EL (cell line): ENCODE results near the gene DEDD.

ENCODE experiments used
- DNase-seq: peaks from one replicate; pipeline ENCODE4 v3.0.0-alpha.2; 2016

Gene DEDD

GRCh38 chr1:161162806-161163205 is 30.3 kb upstream of the DEDD start:
- DNase-seq = no peak

- no peak for DNase-seq
Observed at GRCh38 chr1:161162052-161162451, 29.6 kb upstream of the DEDD start.

- DNase-seq = no peak
Observed at GRCh38 chr1:161161652-161162051, 29.2 kb upstream of the DEDD start.

- no peak for DNase-seq
Observed at GRCh38 chr1:161160671-161161145, 28.2 kb upstream of the DEDD start.

- DNase-seq = no peak
Observed at GRCh38 chr1:161159913-161160243, 27.4 kb upstream of the DEDD start.

GRCh38 chr1:161159087-161159912 is 26.8 kb upstream of the DEDD start, which contains the start of gene USP21:
TSS of gene USP21 (plus strand) at chr1:161159500. CDS start at chr1:161160641, 1,141 bp downstream.
- DNase-seq = peak; percentile 88

- no peak for DNase-seq
Observed at GRCh38 chr1:161158316-161159010, 26.0 kb upstream of the DEDD start.

- no peak for DNase-seq
Observed at GRCh38 chr1:161157867-161158266, 25.4 kb upstream of the DEDD start.

GRCh38 chr1:161153682-161154337 is 21.3 kb upstream of the DEDD start, which contains the start of gene UFC1:
TSS of gene UFC1 (plus strand) at chr1:161153978. CDS start at chr1:161153998, 20 bp downstream.
- DNase-seq = peak; percentile 88

- no peak for DNase-seq
Observed at GRCh38 chr1:161153176-161153575, 20.7 kb upstream of the DEDD start.

GRCh38 chr1:161145832-161146231 is 13.4 kb upstream of the DEDD start:
- no peak for DNase-seq

GRCh38 chr1:161140755-161141400 is 8.4 kb upstream of the DEDD start:
- DNase-seq = no peak

GRCh38 chr1:161139766-161140165 is 7.3 kb upstream of the DEDD start:
- peak; percentile 41 for DNase-seq

GRCh38 chr1:161138431-161138830 is 6.0 kb upstream of the DEDD start:
- DNase-seq = no peak

GRCh38 chr1:161137881-161138280 is 5.4 kb upstream of the DEDD start:
- no peak for DNase-seq

GRCh38 chr1:161133220-161133740 is 813 bp upstream of the DEDD start:
- peak; percentile 19 for DNase-seq

GRCh38 chr1:161131523-161132409 is 701 bp downstream of the DEDD start:
- DNase-seq = peak; percentile 37

GRCh38 chr1:161130266-161130665 is 2.2 kb downstream of the DEDD start:
- DNase-seq = no peak

- no peak for DNase-seq
Observed at GRCh38 chr1:161128591-161129420, 3.7 kb downstream of the DEDD start.

- DNase-seq = no peak
Observed at GRCh38 chr1:161127649-161128048, 4.8 kb downstream of the DEDD start.

GRCh38 chr1:161122967-161123366 is 9.5 kb downstream of the DEDD start:
- DNase-seq = no peak
